Stimulated activated CD4-positive, alpha-beta T cell treated with anti-CD3 and anti-CD28 coated beads, Interleukin-1b, Interleukin-23, amount 100 ng/mL, for 24 hours (primary cell): ENCODE results near the gene TNNT2.
A peak's percentile ranks its signal among the peaks of the same experiment; 100 is the strongest.

Experiments used
- DNase-seq, 4 experiments: peaks; one replicate each; pipeline ENCODE4 v3.0.0-alpha.2; 2020; ENCODE audit warnings: low read depth in 4 of 4, low spot score in 1 of 4

Gene TNNT2

DNA sequence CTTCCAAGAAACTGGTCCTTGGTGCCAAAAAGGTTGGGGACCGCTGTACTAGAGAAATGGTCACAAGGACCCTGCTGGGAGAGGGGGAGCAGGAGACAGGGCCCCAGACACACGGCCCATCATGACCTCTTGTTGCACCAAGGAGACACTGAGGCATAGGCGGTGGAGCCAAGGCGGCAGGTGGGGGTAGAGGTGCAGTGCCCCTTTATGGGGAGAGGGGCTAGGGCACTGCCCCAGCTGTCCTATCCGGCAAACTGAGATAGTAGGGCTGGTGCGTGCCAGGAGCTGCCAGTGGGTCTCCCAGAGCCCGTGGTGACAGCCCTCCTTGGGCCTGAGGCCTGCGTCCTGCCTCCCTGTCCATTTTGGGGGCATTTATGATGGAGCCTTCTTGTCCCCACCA lies 20.3 kb downstream of the TNNT2 start:
- DNase-seq = no peak

DNA sequence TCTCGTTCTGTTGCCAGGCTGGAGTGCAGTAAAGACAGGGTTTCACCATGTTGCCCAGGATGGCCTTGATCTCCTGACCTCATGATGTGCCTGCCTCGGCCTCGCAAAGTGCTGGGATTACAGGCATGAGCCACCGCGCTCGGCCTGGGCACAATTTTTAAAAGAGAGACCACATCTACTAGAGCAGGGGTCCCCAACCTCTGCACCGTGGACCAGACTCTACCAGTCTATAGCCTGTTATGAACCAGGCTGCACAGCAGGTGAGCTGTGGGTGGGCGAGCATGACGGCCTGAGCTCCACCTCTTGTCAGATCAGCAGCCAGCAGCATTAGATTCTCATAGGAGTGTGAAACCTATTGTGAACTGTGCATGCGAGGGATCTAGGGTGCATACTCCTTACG lies 20.8 kb downstream of the TNNT2 start:
- DNase-seq = no peak

- DNase-seq = no peak
Measured at GRCh38 chr1:201356236-201356635, 21.2 kb downstream of the TNNT2 start.

DNA sequence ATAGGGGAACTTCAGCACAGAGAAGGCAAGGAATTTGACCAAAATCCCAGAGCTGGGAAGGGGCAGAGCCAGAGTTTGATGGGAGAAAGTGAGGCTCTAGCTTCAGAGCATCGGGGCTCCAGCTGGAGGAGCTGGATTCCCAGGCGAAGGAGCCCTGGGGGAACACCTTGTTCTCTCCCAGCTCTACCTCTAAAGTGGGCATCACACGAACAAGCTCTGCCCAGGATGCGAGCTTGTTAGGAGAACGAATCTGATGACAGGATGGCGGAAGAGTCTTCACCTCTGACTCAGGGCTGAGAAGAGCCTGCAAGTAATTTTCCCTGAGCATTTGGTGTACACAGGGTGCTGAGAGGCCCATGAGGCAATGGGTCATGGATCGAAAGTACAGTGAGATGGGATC lies 22.0 kb downstream of the TNNT2 start:
- no peak for DNase-seq

DNA sequence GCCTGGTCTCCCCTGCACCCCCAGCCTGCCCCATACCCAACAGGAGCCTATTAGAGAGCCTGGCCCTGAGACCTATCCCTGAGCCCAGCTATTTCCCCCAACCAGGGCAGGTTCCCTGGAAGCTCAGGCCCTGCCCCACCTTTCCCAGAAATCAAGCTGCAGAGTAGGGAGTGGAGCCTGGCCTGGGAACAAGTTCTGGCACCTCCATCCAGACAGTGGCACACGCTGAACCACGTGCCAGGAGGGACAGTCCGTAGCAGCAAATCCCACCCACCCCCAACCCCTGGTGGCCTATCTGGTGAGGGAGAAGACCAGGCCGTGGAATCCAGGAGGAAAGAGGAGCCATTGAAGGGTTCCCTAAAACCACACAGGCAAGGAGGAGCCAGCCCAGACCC lies 22.6 kb downstream of the TNNT2 start:
- no peak for DNase-seq

DNA sequence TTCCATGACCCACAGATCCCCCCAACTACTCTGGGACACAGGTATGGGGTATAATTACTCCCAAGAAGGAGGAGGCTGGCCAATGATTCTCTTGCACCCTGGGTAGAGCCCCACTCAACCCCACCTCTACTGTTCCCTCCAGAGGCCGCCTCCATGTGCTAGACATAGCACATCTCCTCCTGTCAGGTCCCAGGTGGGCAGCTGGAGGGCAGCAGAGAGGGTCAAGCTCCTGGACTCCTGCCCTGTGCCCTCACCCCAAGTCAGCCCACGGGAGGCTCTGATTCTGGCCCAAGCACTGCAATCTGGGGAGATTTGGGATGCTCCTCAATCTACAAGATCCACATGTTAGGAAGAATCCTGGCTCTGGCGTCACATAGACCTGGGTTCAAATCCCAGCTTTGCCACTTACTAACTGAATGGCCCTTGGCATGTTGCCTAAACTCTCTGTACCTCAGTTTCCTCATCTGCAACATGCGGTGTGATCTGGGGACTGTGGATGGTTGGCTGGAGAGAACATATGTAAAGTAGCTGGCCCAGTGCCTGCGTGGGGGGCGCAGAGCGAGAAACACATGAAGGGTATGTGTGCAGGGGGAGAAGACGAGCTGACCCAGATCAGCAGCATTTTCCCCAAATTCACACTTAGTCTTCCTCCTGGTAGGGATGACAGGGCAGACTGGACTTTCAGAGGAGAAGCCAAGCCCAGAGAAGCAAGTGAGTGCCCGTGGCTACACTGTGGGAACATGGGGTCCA lies 23.2 kb downstream of the TNNT2 start:
- DNase-seq = no peak

DNA sequence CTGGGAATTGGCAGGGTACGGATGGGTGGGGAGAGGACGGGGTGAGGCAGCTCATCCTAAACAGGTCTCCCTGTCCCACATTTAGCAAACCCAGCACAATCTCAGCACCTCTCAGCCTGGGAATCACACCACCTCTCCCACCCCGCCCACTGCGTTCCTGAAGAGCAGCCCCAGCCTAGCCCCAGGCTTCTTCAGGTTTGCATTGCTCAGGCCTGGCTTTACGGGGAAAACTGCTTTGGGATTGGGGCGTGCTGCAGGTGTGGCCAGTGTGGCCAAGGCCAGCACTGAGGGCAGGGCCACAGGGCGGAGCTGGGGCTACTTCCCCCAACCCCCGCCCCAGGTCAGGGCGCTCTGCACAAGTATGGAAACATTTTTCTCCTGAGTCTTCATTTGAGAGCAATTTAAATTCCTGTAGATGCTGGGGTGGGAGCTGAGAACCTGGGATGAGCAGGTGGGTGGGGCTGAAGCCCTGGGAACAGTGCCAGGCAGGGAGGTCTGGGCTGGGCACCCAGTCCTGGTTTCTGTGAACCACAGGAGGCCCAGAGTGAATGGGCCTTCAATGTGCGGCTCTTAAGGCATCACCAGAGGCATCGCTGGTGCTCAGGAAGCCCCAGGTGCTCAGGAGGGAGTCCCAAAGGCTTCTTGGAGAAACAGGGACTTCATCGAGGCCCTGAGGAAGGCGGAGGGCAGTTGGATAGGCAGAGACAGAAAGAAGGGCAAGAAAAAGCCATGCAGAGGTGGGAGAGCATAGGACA lies 24.1 kb downstream of the TNNT2 start:
- no peak for DNase-seq

DNA sequence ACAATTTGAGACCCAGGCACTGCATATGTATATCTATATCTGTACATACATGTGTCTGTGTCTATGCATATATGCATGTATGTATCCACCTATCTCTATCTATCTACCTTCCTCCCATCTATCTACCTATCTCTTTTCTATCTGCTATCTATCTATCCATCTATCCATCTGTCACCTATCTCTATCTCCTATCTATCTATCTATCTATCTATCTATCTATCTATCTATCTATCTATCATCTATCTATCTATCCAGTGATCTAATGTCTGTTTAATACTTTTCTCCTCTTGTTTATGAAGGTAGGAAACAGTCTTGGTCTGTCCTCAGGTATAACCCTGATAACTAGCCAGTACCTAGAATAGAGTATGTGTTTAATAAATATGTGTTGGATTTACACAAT lies 25.9 kb downstream of the TNNT2 start:
- DNase-seq = no peak

- DNase-seq = no peak
Measured at GRCh38 chr1:201350884-201351283, 26.6 kb downstream of the TNNT2 start.

- no peak for DNase-seq
Measured at GRCh38 chr1:201350361-201350725, 27.1 kb downstream of the TNNT2 start.

DNA sequence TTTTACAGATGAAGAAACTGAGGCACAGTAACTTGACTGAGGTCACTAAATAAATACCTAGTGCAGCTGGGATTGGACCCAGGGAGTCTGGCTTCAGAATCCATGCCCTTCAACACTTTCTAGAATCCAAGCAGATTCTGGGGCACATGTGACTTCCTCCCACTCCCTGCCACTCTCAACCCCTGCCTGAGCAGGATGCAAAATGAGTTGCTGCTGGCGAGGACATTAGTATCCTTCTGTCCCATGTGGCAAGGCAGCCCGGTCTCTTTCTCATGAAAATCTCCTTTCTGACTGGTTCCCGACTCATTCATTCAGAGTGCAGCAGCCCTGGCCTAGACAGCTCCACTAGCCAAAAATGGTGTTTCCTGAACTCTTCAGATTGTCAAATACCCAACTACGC lies 28.4 kb downstream of the TNNT2 start:
- DNase-seq = no peak

GRCh38 chr1:201348211-201348566 lies 29.3 kb downstream of the TNNT2 start:
- peak in 2 of 4 experiments; percentile 7 to 18 for DNase-seq

- no peak for DNase-seq
Measured at GRCh38 chr1:201347498-201348210, 29.8 kb downstream of the TNNT2 start.

DNA sequence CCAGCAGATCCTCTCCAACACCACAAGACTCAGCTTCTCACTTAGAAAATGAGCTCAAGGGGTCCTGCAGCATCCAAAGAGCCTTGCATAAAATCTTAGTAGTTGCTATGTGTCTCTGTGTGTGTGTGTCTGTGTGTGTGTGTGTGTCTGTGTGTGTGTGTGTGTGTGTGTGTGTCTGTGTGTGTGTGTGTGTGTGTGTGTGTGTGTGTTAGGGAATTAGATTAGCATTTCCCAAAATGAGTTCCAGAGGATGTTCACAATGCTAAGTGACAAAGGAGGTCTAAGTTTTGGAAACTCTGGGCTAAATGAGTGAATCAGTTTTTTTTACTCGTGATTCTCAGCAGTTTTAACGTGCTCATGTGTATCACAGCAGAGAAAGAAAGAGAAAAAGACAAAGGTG lies 30.5 kb downstream of the TNNT2 start:
- no peak for DNase-seq

DNA sequence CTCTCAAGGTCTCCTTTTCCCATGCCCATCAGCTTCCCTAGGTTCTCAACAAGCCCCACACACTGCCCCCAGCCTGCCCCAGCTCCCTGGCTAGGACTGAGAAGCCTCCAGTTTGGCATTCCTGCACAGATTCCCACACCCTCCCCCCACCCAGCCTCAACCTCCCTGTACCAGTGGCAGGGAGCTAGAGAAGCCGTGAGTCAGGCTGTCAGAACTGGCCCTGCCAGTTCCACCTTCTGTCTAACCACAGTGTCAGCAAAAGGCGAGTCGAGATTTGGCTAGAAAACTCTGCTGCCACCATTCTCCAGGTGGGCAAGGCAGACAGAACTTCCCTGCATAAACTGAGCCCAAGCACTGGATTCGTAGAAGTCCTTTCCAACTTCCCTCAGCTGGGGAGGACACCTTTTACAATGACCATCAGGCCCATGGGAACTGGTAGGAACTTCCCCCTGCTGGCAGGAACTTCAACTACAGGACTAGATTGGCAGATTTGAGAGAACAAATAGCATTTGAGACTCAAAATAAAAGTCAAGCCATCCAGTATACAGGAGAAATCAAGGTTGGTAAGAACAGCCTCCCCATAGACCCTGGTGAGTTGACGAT lies 31.0 kb downstream of the TNNT2 start:
- DNase-seq = peak in 1 of 4 experiments; percentile 10

DNA sequence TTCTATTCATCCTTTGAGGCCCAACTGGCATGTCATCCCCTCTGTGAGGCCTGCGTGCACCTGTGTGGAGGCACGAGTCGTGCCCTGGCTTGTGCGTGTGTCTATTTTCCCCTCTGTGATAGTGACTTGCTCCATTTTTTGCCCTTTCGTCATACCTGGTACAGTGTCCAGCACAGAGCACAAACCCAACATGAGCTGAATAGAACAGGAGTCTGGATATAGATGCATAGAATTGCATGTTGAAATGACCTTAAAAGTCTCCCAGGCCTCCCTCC lies 32.5 kb downstream of the TNNT2 start:
- DNase-seq = no peak

DNA sequence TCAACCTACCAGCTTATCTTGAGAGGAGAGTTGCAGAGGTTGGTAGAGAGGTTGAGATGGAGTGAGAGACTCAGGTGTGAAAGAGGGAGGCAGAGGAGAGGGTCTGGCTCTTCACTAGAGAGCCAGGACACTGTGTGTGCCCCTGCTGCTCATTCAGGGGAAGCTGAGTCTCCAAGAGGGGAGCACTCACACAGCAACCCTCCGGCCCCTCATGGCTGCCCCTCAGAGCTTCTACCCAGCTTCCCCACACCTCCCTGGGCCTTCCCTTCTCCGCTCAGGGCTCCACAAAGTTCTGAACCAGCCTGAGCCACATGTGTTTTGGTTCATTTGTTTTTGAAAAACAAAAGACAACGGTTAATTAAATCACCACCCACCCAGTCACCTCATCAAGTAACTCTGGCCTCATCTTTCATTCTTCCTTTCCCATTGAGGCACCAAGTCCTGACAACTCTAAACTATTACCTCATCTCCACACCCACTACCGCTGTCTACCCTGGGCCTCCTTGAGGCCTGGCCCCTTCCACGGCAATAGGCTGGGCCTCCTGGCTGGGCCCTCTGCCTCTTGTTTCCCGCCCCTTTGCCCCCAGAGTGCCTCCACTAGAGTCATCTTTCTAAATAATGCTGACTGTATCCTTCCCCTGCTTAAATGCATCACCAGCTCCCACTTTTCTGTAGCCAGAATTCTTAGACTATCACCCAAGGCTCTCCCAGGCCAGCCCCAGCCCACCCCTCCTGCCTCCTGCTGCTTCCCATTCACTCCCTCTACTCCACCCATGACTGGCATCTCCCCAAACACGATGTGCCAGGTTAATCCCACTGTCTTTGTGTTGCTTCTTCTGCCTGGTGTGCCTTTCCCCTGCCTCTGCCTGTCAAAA lies 33.0 kb downstream of the TNNT2 start:
- DNase-seq = no peak

DNA sequence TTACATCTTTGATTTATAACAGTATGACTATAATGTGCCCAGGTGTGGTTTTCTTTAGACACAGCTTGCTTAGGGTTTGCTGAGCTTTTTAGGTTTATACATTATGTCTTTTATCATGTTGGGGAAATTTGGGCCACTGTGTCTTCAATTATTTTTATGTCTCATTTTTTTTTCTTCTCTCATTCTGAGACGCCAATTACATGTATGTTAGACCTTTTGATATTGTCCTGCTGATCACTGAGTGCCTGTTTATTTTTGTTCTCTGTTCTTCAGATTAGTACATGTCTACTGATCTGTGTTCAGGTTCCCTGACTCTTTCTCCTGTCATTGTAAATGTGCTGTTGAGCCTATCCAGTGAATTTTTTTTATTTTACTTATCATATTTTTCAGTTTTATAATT lies 36.1 kb downstream of the TNNT2 start:
- no peak for DNase-seq

DNA sequence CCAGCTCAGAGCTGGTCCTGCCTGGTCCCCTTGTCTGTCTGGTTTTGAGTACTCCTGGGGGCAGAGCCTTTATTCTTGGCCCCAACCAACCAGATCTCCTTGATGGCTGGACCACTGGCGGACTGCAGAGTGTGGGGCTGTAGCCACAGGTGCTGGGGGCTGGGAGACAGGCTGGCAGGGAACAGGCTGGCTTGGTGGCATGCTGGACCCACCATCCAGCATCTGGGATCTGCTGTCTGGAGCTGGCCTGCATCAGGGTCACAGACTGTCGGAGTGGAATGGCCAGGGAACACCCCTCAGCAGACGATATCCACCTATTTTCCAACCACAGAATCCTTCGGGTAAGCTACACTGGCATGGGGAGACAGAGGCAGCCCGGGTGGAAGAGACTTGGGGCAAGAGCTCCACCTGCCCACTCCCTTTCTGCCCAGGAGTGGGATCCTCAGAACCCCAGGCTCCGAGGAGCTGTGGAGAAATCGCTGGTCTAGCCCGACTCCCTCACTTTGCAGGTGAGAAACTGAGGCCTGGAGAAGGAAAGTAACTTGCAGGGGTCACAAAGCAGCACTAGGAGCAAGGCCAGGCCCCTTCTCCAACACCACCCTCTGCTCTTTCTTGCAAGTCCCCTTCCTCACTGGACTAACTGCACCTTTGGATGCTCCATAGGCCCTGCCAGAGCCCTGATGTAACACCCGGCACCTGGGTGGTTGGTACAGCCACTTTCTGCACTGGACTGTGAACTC lies 40.6 kb downstream of the TNNT2 start:
- no peak for DNase-seq

DNA sequence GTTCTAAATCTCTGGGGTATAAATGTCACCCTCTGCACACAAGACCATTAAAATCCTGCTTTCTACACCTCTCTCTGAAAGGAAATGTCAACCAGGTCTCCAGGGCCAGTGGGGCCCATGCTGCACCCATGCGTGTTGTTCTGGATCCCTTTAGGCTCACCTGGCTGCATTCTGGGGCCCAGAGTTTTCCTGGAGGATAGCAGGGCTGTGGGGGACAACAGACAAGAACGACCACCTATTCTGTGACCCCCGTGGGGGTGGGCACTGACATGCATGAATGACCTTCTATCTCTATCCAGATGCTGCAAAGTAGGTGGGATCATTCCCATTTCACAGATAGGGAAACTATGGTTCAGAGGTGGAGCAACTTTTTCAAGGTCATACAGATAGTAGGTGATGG lies 41.6 kb downstream of the TNNT2 start:
- no peak for DNase-seq
